Mucosa of rectum (tissue), 2 donors: Measurements from ENCODE around the gene TMA7B.

Experiments used
- H3K27ac ChIP-seq, 2 donors: one replicate each; pipeline ENCODE4 v1.7.0; 2013; ENCODE audit warnings: inconsistent platforms in 2 of 2, low read depth in 2 of 2, low read length in 2 of 2
- H3K27me3 ChIP-seq, 2 donors: one replicate each; pipeline ENCODE4 v1.7.0; 2013; ENCODE audit warnings: low read length in 2 of 2; ENCODE audit not compliant: control insufficient read depth in 2 of 2, insufficient read depth in 2 of 2
- H3K36me3 ChIP-seq, 2 donors: one replicate each; pipeline ENCODE4 v1.7.0; 2013; ENCODE audit warnings: low read length in 2 of 2; ENCODE audit not compliant: control insufficient read depth in 2 of 2, insufficient read depth in 2 of 2
- H3K4me1 ChIP-seq, 2 donors: one replicate each; pipeline ENCODE4 v1.7.0; 2013; ENCODE audit warnings: low read length in 2 of 2, mild to moderate bottlenecking in 1 of 2; ENCODE audit not compliant: control insufficient read depth in 2 of 2, insufficient read depth in 2 of 2
- H3K4me3 ChIP-seq, 2 donors: one replicate each; pipeline ENCODE4 v1.7.0; 2013; ENCODE audit warnings: low read length in 2 of 2
- H3K9ac ChIP-seq, 2 donors: one replicate each; pipeline ENCODE4 v1.7.0; 2013; ENCODE audit warnings: low read length in 2 of 2, low read depth in 1 of 2, mild to moderate bottlenecking in 1 of 2
- H3K9me3 ChIP-seq, 2 donors: one replicate each; pipeline ENCODE4 v1.7.0; 2013; ENCODE audit warnings: low read length in 2 of 2; ENCODE audit not compliant: control insufficient read depth in 2 of 2
- donor health status: healthy.
- donor health status: Normal muscosa, but diverticular disease.

The TMA7B gene

DNA sequence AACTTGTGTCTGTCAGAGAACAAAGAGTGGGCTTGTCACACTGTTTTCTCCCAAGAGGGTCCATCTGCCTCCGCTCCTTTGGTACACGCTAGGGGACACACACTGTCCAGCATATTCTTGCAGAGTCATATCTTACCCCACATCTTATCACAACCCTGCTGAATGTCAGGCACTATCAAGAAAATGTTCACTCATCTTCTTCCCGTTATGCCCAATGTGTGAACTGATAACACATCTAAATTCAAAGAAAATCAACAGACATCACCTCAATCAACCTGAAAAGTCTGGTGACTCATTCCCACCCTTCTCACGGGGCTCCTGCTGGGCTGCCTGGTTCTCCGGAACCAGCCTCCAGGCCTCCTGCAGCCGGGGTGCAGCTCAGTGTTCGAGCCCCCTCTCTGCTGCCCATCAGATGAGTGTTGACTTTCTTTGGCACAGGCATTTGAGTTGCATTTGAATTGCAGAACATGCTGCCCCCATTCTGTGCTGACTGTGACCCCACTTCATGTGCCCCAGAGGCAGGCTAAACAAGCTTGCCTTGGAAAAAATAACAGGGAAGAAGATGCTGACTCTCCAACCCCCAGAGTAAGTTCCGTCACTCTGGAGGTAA is 40.0 kb upstream of the TMA7B start:
- Histone ChIP-seq H3K27ac (no peak overlapping the region), H3K27me3 (no peaks in the 10 kb centered on the region), H3K36me3 (no peaks in the 10 kb centered on the region), H3K9me3 (no peaks in the 10 kb centered on the region), H3K9ac (no peak overlapping the region), H3K4me1 (no peaks in the 10 kb centered on the region), H3K4me3 (no peak overlapping the region)

DNA sequence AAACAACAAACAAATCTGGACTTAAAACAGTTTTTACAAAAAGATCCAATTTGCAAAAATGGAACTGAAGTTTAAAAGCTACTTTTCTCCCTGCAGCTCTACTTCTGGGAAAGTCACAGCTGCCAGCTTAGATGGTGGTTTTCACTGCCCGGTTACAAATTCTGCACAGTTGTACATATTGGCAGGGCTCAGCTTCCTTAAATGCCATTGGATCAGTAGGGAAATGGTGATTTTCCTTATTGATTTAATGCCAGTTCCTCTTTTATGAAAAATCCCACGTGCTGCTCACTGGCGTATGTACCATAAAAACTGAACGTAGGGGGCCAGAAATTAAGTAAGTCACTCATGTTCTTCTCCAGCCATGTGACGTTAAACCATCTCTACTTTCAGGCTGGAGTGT is 36.5 kb upstream of the TMA7B start:
- H3K27me3 ChIP-seq = no peaks in the 10 kb centered on the region
- H3K9ac ChIP-seq = no peak overlapping the region
- no peaks in the 10 kb centered on the region for H3K9me3 ChIP-seq
- H3K27ac ChIP-seq = no peak overlapping the region
- peaks cover 0 to 9% of the 10 kb centered on the region in 2 donors for H3K4me1 ChIP-seq
- H3K4me3 ChIP-seq = no peak overlapping the region
- no peaks in the 10 kb centered on the region for H3K36me3 ChIP-seq

DNA sequence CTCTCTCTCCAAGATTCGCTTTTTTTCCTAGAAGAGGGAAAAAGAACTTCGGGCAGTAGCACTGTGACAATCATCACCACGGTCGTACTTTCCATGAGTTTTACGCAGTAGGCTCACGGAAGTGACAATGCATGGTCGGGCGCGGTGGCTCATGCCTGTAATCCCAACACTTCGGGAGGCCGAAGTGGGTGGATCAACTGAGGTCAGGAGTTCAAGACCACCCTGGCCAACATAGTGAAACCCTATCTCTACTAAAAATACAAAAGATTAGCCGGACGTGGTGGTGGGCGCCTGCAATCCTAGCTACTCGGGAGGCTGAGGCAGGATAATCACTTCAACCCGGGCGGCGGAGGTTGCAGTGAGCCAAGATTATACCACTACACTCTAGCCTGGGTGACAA is 35.9 kb upstream of the TMA7B start:
- no peaks in the 10 kb centered on the region for H3K27me3 ChIP-seq
- H3K27ac ChIP-seq = no peak overlapping the region
- H3K4me1 ChIP-seq = peaks cover 0 to 13% of the 10 kb centered on the region in 2 donors
- no peaks in the 10 kb centered on the region for H3K9me3 ChIP-seq
- H3K4me3 ChIP-seq = no peak overlapping the region
- H3K9ac ChIP-seq = no peak overlapping the region
- no peaks in the 10 kb centered on the region for H3K36me3 ChIP-seq

DNA sequence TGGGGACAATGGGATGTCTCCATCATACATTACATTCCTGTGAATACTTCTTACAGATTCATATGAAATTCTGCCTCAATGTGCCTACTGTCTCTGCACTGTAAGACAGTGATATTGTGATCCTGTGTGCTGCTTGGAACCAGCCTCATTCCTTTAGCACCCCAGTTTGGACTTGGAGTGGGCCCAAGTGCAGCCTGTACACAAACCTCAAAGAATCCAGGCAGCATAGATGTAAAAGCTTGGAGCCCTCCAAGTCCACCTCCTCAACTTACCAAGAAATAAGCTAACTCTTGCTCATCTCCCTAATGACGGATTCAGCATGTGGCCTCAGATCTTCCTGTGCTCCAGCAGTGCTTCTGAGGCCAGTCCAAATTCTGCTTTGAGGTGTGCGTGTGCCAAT is 34.9 kb upstream of the TMA7B start:
- Histone ChIP-seq H3K4me1 (peaks cover 0 to 15% of the 10 kb centered on the region in 2 donors), H3K27ac (no peak overlapping the region), H3K4me3 (no peak overlapping the region), H3K36me3 (no peaks in the 10 kb centered on the region), H3K9ac (no peak overlapping the region), H3K27me3 (no peaks in the 10 kb centered on the region), H3K9me3 (no peaks in the 10 kb centered on the region)

DNA sequence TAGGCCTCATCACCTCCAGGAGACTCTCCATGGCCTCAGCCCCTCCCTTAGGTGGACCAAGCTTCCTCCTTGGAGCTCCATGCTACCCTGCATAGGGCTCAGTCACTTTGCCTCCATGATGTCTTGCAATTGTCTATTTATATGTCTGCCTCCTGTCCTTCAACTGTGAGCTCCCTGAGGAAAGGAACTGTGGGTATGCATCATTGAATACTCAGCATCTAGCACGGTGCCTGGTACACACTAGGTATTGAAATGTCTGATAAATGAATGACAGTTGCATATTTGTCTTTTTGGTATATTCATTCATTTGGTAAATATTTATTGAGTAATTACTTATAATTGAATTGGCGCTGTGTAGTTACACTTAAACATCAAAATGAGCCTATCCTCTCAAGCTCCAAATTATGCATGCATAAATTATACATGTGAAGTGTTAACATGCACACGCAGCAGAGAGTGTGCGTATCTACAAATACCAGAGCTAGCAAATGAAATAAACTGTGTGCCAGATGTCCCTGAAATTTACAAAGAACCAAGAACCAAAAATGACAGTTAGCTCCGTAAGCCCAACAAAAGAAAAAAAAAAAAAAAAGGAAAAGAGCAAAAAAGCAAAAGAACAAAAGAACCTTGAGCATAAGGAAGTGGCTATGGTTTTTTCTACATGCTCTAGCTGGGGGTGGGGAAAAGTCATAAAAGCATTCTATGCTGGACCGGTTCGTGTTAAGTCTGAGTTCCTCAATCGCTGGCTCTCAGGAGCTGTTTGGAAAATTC is 34.1 kb upstream of the TMA7B start:
- H3K36me3 ChIP-seq = no peaks in the 10 kb centered on the region
- no peak overlapping the region for H3K9ac ChIP-seq
- H3K4me1 ChIP-seq = peaks cover 0 to 15% of the 10 kb centered on the region in 2 donors
- H3K27me3 ChIP-seq = peaks cover 0 to 3% of the 10 kb centered on the region in 2 donors
- peak overlapping the region in 1 of 2 donors; percentile 42 for H3K4me3 ChIP-seq
- no peak overlapping the region for H3K27ac ChIP-seq
- no peaks in the 10 kb centered on the region for H3K9me3 ChIP-seq

DNA sequence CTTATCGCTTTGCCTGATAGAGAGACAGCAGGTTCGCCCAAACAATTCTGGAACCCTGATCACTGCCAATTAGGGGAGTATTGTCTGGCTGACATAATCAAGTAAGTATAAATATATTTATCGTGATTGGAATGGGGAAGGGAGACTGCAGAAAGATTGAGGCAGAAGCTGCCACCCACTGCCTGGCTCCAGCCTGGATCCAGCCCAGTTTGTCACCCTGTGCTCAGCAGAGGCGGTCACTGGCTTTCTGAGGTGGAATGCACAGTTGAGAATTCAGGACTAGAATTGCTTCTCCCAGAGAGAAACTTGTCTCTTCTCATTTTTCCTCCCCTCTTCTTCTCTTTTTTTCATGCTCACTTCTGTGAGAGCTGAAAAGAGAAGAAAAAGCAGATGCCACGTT is 33.4 kb upstream of the TMA7B start:
- Histone ChIP-seq H3K27ac (no peak overlapping the region), H3K9me3 (no peaks in the 10 kb centered on the region), H3K4me1 (peaks cover 0 to 15% of the 10 kb centered on the region in 2 donors), H3K4me3 (peak overlapping the region in 1 of 2 donors; percentile 42), H3K36me3 (no peaks in the 10 kb centered on the region), H3K9ac (no peak overlapping the region), H3K27me3 (peaks cover 0 to 3% of the 10 kb centered on the region in 2 donors)

DNA sequence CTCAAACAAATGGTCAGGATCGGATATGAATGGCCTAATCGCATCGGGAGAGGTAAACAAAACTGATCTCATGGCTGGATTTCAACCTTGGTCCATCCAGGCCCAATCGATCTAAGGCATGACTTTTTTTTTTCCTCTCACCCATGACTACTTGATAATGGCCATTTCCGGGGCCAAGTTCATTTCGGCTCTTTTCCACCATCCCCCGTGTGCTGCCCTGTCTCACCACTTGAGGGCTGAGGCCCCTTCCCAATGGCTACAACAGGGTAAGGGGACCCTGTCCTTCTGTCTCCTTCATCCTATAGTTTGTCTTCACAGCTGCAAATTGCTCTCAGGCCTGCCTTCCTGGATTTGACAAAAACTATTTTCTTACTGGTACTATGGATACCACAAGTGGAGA is 32.7 kb upstream of the TMA7B start:
- Histone ChIP-seq H3K4me3 (no peak overlapping the region), H3K9me3 (no peaks in the 10 kb centered on the region), H3K27ac (no peak overlapping the region), H3K9ac (no peak overlapping the region), H3K4me1 (peaks cover 0 to 15% of the 10 kb centered on the region in 2 donors), H3K27me3 (peaks cover 0 to 3% of the 10 kb centered on the region in 2 donors), H3K36me3 (no peaks in the 10 kb centered on the region)

DNA sequence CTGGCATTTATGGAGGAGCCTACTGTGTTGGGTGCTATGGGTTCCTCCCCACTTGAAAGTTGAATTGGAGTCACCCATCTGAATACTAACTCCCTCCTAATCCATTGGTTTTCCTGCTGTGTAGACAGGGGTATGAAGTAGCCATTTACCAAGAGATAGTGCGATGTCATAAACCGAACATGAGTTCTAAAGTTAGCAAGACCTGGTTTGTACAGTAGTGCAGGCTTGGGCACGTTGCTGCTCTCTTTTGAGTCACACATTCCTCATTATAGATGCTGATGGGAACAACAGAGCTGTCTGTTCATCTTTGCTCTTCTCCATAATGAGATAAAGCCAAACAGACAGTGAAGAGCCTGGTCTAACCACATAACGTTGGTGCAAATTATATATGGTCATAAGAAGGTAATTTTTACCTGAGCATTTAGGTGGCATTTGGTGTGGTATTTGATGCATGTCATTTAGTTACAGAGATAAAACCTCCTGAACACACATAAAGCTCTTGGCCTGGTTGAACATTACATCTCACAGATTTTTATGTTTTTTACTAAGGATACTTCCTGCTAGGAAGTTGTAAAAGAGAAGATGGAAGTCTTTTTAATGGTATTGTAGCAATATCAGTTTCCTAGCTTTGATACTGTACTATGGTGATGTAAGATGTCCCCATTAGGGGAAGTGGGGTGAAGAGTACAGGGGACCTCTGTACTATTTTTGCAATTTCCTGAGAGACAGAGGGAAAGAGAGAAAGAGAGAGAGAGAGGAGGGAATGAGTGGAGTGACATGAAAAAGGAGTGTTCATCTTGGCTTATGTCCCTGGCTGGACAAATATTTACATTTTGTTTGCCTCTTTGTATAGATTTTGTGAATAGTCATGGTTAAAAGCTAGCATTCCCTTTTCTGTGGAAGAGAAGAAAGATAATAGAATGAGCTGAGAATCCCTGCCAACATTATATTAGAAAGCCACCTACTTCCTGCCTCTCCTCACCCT is 31.4 kb upstream of the TMA7B start:
- peaks cover 0 to 15% of the 10 kb centered on the region in 2 donors for H3K4me1 ChIP-seq
- H3K27ac ChIP-seq = peak overlapping the region in 1 of 2 donors; percentile 7
- H3K27me3 ChIP-seq = peaks cover 0 to 3% of the 10 kb centered on the region in 2 donors
- no peak overlapping the region for H3K4me3 ChIP-seq
- no peak overlapping the region for H3K9ac ChIP-seq
- no peaks in the 10 kb centered on the region for H3K9me3 ChIP-seq
- no peaks in the 10 kb centered on the region for H3K36me3 ChIP-seq

DNA sequence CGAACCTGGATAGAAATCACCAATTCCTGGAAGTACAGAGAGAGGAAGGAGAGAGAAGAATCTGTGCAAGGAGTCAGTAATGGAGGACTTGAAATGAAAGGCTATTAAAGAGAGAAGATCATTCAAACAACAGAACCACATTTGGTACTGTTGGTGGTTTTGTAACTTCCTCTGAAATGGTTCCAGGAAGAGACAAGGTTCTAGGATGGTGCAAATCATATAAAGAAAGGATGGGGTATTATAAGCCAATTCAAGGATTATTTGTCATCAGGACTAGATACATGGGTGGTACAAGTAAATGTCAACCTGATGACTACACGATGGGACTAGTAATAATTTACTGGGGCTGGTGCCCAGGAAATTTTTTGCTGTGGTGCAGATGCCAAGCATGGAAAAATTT is 28.9 kb upstream of the TMA7B start:
- Histone ChIP-seq H3K4me1 (peaks cover 0 to 15% of the 10 kb centered on the region in 2 donors), H3K9me3 (no peaks in the 10 kb centered on the region), H3K27ac (no peak overlapping the region), H3K36me3 (no peaks in the 10 kb centered on the region), H3K9ac (no peak overlapping the region), H3K4me3 (no peak overlapping the region), H3K27me3 (peaks cover 0 to 3% of the 10 kb centered on the region in 2 donors)

DNA sequence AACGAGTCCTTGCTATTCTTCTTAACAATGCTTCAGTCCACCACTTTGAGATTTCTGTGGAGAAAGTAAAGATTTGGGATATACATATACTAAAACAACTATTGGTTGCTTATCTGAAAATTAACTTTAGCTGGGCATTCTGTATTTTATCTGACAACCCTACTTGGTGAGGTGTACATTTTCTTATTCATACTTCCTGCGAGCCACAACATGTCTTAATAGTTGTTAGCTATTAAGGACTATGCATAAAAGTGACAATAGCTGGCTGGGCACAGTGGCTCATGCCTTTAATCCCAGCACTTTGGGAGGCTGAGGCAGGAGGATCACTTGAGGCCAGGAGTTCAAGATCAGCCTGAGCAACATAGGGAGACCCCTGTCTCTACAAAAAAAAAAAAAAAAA is 28.0 kb upstream of the TMA7B start:
- Histone ChIP-seq H3K27ac (no peak overlapping the region), H3K9ac (no peak overlapping the region), H3K4me3 (no peak overlapping the region), H3K36me3 (no peaks in the 10 kb centered on the region), H3K4me1 (peaks cover 0 to 13% of the 10 kb centered on the region in 2 donors), H3K9me3 (no peaks in the 10 kb centered on the region), H3K27me3 (peaks cover 0 to 3% of the 10 kb centered on the region in 2 donors)
